DOHH2 (cell line): ENCODE data around the gene DIPK1A.
"Not testable (repeated sequence)": the region's sequence is repeated elsewhere in the genome, so short reads cannot be mapped to it uniquely, and the experiment has no call there.

ENCODE experiments used
- H3F3A ChIP-seq: fragments of 200-600 bp; sonication (generic), shearing (Covaris generic); 2 replicates; pipeline ENCODE4 v1.6.0; 2016; ENCODE audit warnings: antibody characterized with exemption, mild to moderate bottlenecking; ENCODE audit not compliant: control insufficient read depth, insufficient read depth
- H3K27ac ChIP-seq: fragments of 200-600 bp; sonication (generic); 2 replicates; pipeline ENCODE4 v1.5.1; 2014; ENCODE audit warnings: low read depth, mild to moderate bottlenecking, low read length, moderate library complexity
- H3K27me3 ChIP-seq: fragments of 200-600 bp; sonication (generic); 2 replicates; pipeline ENCODE4 v1.6.1; 2014; ENCODE audit warnings: mild to moderate bottlenecking, low read length, mixed read lengths; ENCODE audit not compliant: control insufficient read depth
- H3K36me3 ChIP-seq: fragments of 200-600 bp; sonication (generic); 2 replicates; pipeline ENCODE4 v1.6.1; 2014; ENCODE audit warnings: mild to moderate bottlenecking, low read length, moderate library complexity, mixed read lengths; ENCODE audit not compliant: control insufficient read depth
- H3K4me1 ChIP-seq: fragments of 200-600 bp; sonication (generic); 2 replicates; pipeline ENCODE4 v1.6.1; 2014; ENCODE audit warnings: mild to moderate bottlenecking, low read length, mixed read lengths; ENCODE audit not compliant: control insufficient read depth
- H3K4me2 ChIP-seq: fragments of 200-600 bp; sonication (generic); 2 replicates; pipeline ENCODE4 v1.6.0; 2014; ENCODE audit warnings: mild to moderate bottlenecking, low read length, moderate library complexity
- H3K4me3 ChIP-seq: fragments of 200-600 bp; sonication (generic); 2 replicates; pipeline ENCODE4 v1.5.1; 2014; ENCODE audit warnings: mild to moderate bottlenecking, low read length, mixed read lengths
- H3K79me2 ChIP-seq: fragments of 200-600 bp; sonication (generic); 2 replicates; pipeline ENCODE4 v1.6.1; 2014; ENCODE audit warnings: mild to moderate bottlenecking, low read length, mixed read lengths; ENCODE audit not compliant: control insufficient read depth
- H3K9me2 ChIP-seq: fragments of 200-600 bp; sonication (generic); replicated peaks from 2 replicates; pipeline ENCODE4 v1.6.1; 2014; ENCODE audit warnings: mild to moderate bottlenecking, low read length, mixed read lengths; ENCODE audit not compliant: control insufficient read depth
- H3K9me3 ChIP-seq: fragments of 200-600 bp; sonication (generic); 2 replicates; pipeline ENCODE4 v1.6.1; 2014; ENCODE audit warnings: antibody characterized with exemption, low read length, mixed read lengths; ENCODE audit not compliant: control insufficient read depth, insufficient read depth
- H4K20me1 ChIP-seq: fragments of 200-600 bp; sonication (generic); 2 replicates; pipeline ENCODE4 v1.6.0; 2014; ENCODE audit warnings: low read depth, mild to moderate bottlenecking, antibody characterized with exemption, low read length, moderate library complexity; ENCODE audit not compliant: control insufficient read depth, insufficient read depth
- CTCF ChIP-seq: fragments of 200-600 bp; sonication (generic); IDR thresholded peaks from one replicate; pipeline ENCODE4 v1.5.1; 2014; ENCODE audit warnings: antibody characterized with exemption, mild to moderate bottlenecking, low read depth, low read length; ENCODE audit not compliant: poor library complexity, severe bottlenecking
- EZH2phosphoT487 ChIP-seq: fragments of 200-600 bp; sonication (generic); IDR thresholded peaks from 2 replicates; pipeline ENCODE4 v1.6.1; 2017; ENCODE audit warnings: borderline replicate concordance, mild to moderate bottlenecking, antibody characterized with exemption, low read length, moderate library complexity, mixed read lengths

DIPK1A gene

GRCh38 chr1:92985101-92985500 is 23.8 kb upstream of the DIPK1A start:
- Histone ChIP-seq H3K4me3 (no peak overlapping the region), H3F3A (peaks cover 10% of the 10 kb centered on the region; the same call in 1 of the 2 replicates), H3K27me3 (no peaks in the 10 kb centered on the region), H4K20me1 (no peaks in the 10 kb centered on the region), H3K36me3 (peaks cover 26% of the 10 kb centered on the region), H3K4me1 (peaks cover 27% of the 10 kb centered on the region), H3K4me2 (no peak overlapping the region), H3K79me2 (peaks cover 19% of the 10 kb centered on the region), H3K9me3 (peaks cover 4% of the 10 kb centered on the region; the same call in 1 of the 2 replicates), H3K9me2 (no peaks in the 10 kb centered on the region), H3K27ac (no peak overlapping the region)
- TF ChIP-seq EZH2phosphoT487 (no peak), CTCF (no peak)

DNA sequence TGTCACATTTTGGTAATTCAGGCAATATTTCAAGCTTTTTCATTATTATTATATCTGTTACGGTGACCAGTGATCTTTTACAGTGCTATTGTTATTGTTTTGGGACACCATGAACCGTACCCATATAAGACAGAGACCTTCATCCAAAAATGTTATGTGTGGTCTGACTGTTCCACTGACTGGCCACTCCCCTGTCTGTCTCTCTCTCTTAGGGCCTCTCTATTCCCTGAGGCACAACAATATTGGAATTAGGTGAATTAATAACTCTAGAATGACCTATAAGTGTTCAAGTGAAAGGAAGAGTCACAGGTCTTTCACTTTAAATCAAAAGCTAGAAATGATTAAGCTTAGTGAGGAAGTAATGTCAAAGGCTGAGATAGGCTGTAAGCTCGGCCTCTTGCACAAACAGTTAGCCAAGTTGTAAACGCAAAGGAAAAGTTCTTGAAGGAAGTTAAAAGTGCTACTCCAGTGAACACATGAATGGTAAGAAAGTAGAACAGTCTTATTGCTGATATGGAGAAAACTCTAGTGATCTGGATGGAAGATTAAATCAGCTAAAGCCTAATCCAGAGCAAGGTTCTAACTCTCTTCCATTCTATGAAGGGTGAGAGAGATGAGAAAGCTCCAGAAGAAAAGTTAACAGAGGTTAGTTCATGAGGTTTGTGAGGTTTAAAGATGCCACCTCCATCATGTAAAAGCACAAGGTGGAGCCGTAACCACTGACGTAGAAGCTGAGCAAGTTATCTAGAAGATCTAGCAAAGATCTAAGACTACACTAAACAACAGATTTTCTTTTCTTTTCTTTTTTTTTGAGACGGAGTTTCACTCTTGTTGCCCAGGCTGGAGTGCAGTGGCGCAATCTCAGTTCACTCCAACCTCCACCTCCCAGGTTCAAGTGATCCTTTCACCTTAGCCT is 19.7 kb upstream of the DIPK1A start:
- Histone ChIP-seq H3K4me2 (peak overlapping the region; percentile 86), H3K27me3 (no peaks in the 10 kb centered on the region), H4K20me1 (no peaks in the 10 kb centered on the region), H3K27ac (peak overlapping the region; percentile 98), H3K4me1 (peaks cover 64% of the 10 kb centered on the region), H3K79me2 (peaks cover 44% of the 10 kb centered on the region), H3F3A (peaks cover 30% of the 10 kb centered on the region), H3K9me2 (no peaks in the 10 kb centered on the region), H3K4me3 (peak overlapping the region; percentile 84), H3K9me3 (peaks cover 4% of the 10 kb centered on the region; the same call in 1 of the 2 replicates), H3K36me3 (peaks cover 16% of the 10 kb centered on the region)
- no peak for TF ChIP-seq EZH2phosphoT487
- TF ChIP-seq CTCF: no peak

- peaks cover 30% of the 10 kb centered on the region for H3K79me2 ChIP-seq
- H3K27me3 ChIP-seq: no peaks in the 10 kb centered on the region
- peak overlapping the region; percentile 86 for H3K4me2 ChIP-seq
- TF ChIP-seq CTCF (no peak), EZH2phosphoT487 (no peak)
- H3K9me2 ChIP-seq: no peaks in the 10 kb centered on the region
- H4K20me1 ChIP-seq: no peaks in the 10 kb centered on the region
- H3K36me3 ChIP-seq: no peaks in the 10 kb centered on the region
- H3K9me3 ChIP-seq: no peaks in the 10 kb centered on the region
- peaks cover 55% of the 10 kb centered on the region for H3F3A ChIP-seq
- H3K27ac ChIP-seq: peak overlapping the region; percentile 98
- peak overlapping the region; percentile 66 for H3K4me3 ChIP-seq
- H3K4me1 ChIP-seq: peaks cover 96% of the 10 kb centered on the region
These were observed 14.4 kb upstream of the DIPK1A start for GRCh38 chr1:92975551-92976232.

DNA sequence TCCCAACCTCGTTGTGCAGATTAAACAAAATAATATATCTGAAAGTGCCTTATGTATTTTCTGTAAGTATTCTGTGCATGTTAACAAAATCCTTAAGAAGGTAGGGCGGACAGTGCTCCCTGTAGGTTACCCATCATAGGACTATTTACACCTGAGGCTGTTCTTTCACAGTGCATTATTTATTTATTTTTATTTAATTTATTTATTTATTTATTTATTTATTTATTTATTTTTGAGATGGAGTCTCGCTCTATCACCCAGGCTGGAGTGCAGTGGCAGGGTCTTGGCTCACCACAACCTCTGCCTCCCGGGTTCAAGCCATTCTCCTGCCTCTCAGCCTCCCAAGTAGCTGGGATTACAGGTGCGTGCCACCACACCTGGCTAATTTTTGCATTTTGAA is 12.8 kb upstream of the DIPK1A start:
- peaks cover 15% of the 10 kb centered on the region for H3K79me2 ChIP-seq
- not testable (repeated sequence) for H4K20me1 ChIP-seq, H3K27me3 ChIP-seq, H3K9me3 ChIP-seq, H3K36me3 ChIP-seq, H3K9me2 ChIP-seq
- peaks cover 60% of the 10 kb centered on the region for H3F3A ChIP-seq
- H3K4me1 ChIP-seq: peaks cover 97% of the 10 kb centered on the region
- H3K27ac ChIP-seq: peak overlapping the region; percentile 98
- peak overlapping the region; percentile 66 for H3K4me3 ChIP-seq
- peak overlapping the region; percentile 86 for H3K4me2 ChIP-seq
